Loucy (cell line): ENCODE measurements around the gene SCN8A.

Experiments used
- CTCF ChIP-seq: fragments of 200-600 bp; sonication (generic); conservative IDR thresholded peaks from 2 replicates; pipeline ENCODE4 v1.5.1; 2014; ENCODE audit warnings: mild to moderate bottlenecking, antibody characterized with exemption, low read length
- EZH2phosphoT487 ChIP-seq: fragments of 200-600 bp; IDR thresholded peaks from 2 replicates; pipeline ENCODE4 v1.6.1; 2018; ENCODE audit warnings: antibody characterized with exemption, mild to moderate bottlenecking, moderate library complexity, borderline replicate concordance

DNA sequence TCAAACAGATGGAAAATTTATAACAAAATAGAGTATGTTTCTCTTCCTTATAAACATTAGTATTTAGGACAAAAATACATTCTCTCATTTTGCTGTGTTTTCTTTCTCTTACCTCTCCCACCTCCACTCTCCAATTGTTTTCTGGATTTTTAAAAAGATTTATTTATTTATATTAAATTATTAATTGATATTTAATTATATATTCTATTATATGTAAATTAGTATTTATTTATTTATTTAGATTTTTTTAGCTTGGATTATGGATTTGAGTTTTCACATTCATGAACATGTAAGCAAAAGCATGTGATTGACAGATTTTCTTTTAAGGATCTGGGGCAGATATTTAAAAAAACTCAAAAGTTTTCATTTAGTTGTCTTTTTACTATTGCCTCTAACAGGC, 35.6 kb downstream of the SCN8A start:
- TF ChIP-seq CTCF: no peak
- no peak for TF ChIP-seq EZH2phosphoT487
